H1 (cell line): ENCODE data around the gene SRY.

ENCODE experiments used
- EZH2 ChIP-seq: fragments of 200-600 bp; sonication (generic); IDR thresholded peaks from 2 replicates; pipeline ENCODE4 v1.7.1; 2012; ENCODE audit warnings: low read depth, mild to moderate bottlenecking, moderate library complexity, low read length, inconsistent platforms; ENCODE audit not compliant: severe bottlenecking
- TAF1 ChIP-seq: IDR thresholded peaks from 2 replicates; pipeline ENCODE4 v1.6.1; 2011; ENCODE audit warnings: mild to moderate bottlenecking, low read depth, low read length

DNA sequence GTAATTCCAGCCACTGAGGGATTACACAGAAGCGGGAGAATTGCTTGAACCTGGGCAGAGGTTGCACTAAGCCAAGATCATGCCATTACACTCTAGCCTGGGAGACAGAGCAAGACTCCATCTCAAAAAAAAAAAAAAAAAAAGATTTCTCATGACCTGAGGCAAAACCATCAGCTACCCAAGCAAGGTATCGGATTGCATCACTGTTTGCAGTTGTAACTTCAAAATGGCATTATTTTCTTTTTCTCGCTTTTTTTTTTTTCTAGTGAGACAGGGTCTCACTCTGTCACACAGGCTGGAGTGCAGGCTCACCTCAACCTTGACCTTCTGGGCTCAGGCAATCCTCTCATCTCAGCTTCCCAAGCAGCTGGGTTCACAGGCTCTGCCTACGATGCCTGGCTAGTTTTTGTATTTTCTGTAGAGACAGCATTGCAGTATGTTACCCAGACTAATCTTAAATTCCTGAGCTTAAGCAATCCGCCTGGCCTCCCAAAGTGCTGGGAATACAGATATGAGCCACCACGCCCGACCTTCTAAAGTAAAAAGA lies 9.6 kb upstream of the SRY start:
- TF ChIP-seq EZH2 (no peak), TAF1 (no peak)
